ENCODE data around the gene FBXL12.
A peak's percentile ranks its signal among the peaks of the same experiment; 100 is the strongest.

The FBXL12 gene, protein sequence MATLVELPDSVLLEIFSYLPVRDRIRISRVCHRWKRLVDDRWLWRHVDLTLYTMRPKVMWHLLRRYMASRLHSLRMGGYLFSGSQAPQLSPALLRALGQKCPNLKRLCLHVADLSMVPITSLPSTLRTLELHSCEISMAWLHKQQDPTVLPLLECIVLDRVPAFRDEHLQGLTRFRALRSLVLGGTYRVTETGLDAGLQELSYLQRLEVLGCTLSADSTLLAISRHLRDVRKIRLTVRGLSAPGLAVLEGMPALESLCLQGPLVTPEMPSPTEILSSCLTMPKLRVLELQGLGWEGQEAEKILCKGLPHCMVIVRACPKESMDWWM

GRCh38 chr19:9818734-9819595, at the start of gene FBXL12:
TSS of gene FBXL12 (minus strand) at chr19:9819079. CDS start at chr19:9818813, 266 bp downstream.
- no peak for TF ChIP-seq CTCF (IDR thresholded peaks at IDR 0.05; ENCODE audit: low read depth, low read length, missing control alignments)
- H3K27me3 ChIP-seq (replicated peaks), result no peaks in the 10 kb centered on the region
- peaks cover 14% of the 10 kb centered on the region for H3K36me3 ChIP-seq (replicated peaks)
- H3K4me3 ChIP-seq (ENCODE audit: low read depth, low read length), result peak within 1 kb of the TSS; percentile 100
- H3K27ac ChIP-seq, result peak within 1 kb of the TSS; percentile 94
- in situ Hi-C loops (cut with HindIII; ENCODE audit: low pct_ligation_motif_present, low sequenced_read_pairs), result no loop called here
- DNase-seq, result peak; percentile 100

- H3K27ac ChIP-seq, result no peak overlapping the region
- no peaks in the 10 kb centered on the region for H3K36me3 ChIP-seq (replicated peaks)
- TF ChIP-seq CTCF (IDR thresholded peaks at IDR 0.05; ENCODE audit: low read depth, low read length, missing control alignments), result no peak
- no peak overlapping the region for H3K4me3 ChIP-seq (ENCODE audit: low read depth, low read length)
- in situ Hi-C loops (cut with HindIII; ENCODE audit: low pct_ligation_motif_present, low sequenced_read_pairs), result no loop called here
- no peaks in the 10 kb centered on the region for H3K27me3 ChIP-seq (replicated peaks)
- DNase-seq, result no peak
These were observed 47.0 kb upstream of the FBXL12 start for GRCh38 chr19:9865732-9866501.

- Histone ChIP-seq H3K27me3 (replicated peaks) (no peaks in the 10 kb centered on the region), H3K27ac (no peak overlapping the region), H3K4me3 (ENCODE audit: low read depth, low read length) (no peak overlapping the region), H3K36me3 (replicated peaks) (no peaks in the 10 kb centered on the region)
- in situ Hi-C loops (cut with HindIII; ENCODE audit: low pct_ligation_motif_present, low sequenced_read_pairs), result no loop called here
- no peak for TF ChIP-seq CTCF (IDR thresholded peaks at IDR 0.05; ENCODE audit: low read depth, low read length, missing control alignments)
- DNase-seq, result no peak
These were observed 44.9 kb upstream of the FBXL12 start for GRCh38 chr19:9863759-9864158.

DNA sequence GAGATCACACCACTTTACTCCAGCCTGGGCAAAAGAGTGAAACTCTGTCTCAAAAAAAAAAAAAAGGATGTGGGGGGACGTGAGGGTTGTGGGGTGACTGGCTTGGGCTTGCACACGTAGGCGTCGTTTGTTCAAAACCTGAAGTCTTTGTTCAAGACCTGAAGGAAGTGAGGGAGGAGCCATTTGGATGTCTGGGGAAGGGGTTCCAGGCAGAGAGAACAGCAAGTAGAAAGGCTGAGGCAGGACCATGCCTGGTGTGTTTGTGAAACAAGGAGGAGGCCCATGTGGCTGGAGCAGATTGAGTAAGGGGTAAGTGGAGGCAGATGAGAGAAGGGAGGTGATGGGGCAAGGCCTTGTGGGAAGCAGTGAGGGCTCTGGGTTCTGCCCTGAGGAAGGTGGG, 44.1 kb upstream of the FBXL12 start:
- Histone ChIP-seq H3K4me3 (ENCODE audit: low read depth, low read length) (no peak overlapping the region), H3K27ac (no peak overlapping the region), H3K27me3 (replicated peaks) (no peaks in the 10 kb centered on the region), H3K36me3 (replicated peaks) (no peaks in the 10 kb centered on the region)
- no peak for DNase-seq
- in situ Hi-C loops (cut with HindIII; ENCODE audit: low pct_ligation_motif_present, low sequenced_read_pairs), result no loop called here
- no peak for TF ChIP-seq CTCF (IDR thresholded peaks at IDR 0.05; ENCODE audit: low read depth, low read length, missing control alignments)

- H3K4me3 ChIP-seq (ENCODE audit: low read depth, low read length), result no peak overlapping the region
- no peak for TF ChIP-seq CTCF (IDR thresholded peaks at IDR 0.05; ENCODE audit: low read depth, low read length, missing control alignments)
- no peaks in the 10 kb centered on the region for H3K27me3 ChIP-seq (replicated peaks)
- H3K36me3 ChIP-seq (replicated peaks), result no peaks in the 10 kb centered on the region
- no peak for DNase-seq
- H3K27ac ChIP-seq, result no peak overlapping the region
- in situ Hi-C loops (cut with HindIII; ENCODE audit: low pct_ligation_motif_present, low sequenced_read_pairs), result no loop called here
These were observed 42.6 kb upstream of the FBXL12 start for GRCh38 chr19:9861503-9861902.

Measured in brain microvascular endothelial cell (primary cell).